Colonic mucosa (tissue), 4 donors: ENCODE measurements around the gene KCNA10. TPM values are rescaled to one million over a fixed set of nuclear protein-coding genes. Genes with fewer than 3 reads are reported as not detected.

Experiments used
- DNase-seq: peaks from one replicate; pipeline ENCODE4 v3.0.0-alpha.2; 2020
- H3K27ac ChIP-seq: fragments of 200-600 bp; one replicate; pipeline ENCODE4 v1.8.0; 2021
- H3K27me3 ChIP-seq: fragments of 200-600 bp; one replicate; pipeline ENCODE4 v1.8.0; 2021
- H3K36me3 ChIP-seq: fragments of 200-600 bp; one replicate; pipeline ENCODE4 v1.8.0; 2021
- H3K4me1 ChIP-seq: fragments of 200-600 bp; one replicate; pipeline ENCODE4 v1.8.0; 2021; ENCODE audit warnings: mild to moderate bottlenecking
- H3K4me3 ChIP-seq: fragments of 200-600 bp; one replicate; pipeline ENCODE4 v1.8.0; 2021
- H3K9ac ChIP-seq, 2 donors: one replicate each; pipeline ENCODE4 v1.7.0; 2013; ENCODE audit warnings: control low read depth in 2 of 2, low read depth in 2 of 2, low read length in 2 of 2
- H3K9me3 ChIP-seq: fragments of 200-600 bp; one replicate; pipeline ENCODE4 v1.8.0; 2021
- intact Hi-C: fragments of 100-400 bp; cut with DNase I; formaldehyde crosslinking; loops from one replicate; pipeline ENCODE4 v1.14.1; 2022
- total RNA-seq, 2 donors: library from RNA; stranded (reverse); fragmentation: NEBNext Ultra II Directional in 1 of 2; extraction: Animal tissue kit (Norgen Biotek cat#: 25700) in 1 of 2; gene quantifications; one replicate each; pipeline ENCODE4 v1.2.1, GENCODE V29; 2021
- TF ChIP-seq, protein P1 (sequence below): fragments of 200-600 bp; IDR thresholded peaks from one replicate; pipeline ENCODE4 v1.8.0; 2022; ENCODE audit warnings: antibody characterized with exemption, mild to moderate bottlenecking
- donor health status: healthy.
- donor health status: DM: no; HTN: no; CAD: no.
- donor health status: DM: no; HTN: no; CAD: no.

The KCNA10 gene
- total RNA-seq, 2 donors from 2014 or later: not detected

DNA sequence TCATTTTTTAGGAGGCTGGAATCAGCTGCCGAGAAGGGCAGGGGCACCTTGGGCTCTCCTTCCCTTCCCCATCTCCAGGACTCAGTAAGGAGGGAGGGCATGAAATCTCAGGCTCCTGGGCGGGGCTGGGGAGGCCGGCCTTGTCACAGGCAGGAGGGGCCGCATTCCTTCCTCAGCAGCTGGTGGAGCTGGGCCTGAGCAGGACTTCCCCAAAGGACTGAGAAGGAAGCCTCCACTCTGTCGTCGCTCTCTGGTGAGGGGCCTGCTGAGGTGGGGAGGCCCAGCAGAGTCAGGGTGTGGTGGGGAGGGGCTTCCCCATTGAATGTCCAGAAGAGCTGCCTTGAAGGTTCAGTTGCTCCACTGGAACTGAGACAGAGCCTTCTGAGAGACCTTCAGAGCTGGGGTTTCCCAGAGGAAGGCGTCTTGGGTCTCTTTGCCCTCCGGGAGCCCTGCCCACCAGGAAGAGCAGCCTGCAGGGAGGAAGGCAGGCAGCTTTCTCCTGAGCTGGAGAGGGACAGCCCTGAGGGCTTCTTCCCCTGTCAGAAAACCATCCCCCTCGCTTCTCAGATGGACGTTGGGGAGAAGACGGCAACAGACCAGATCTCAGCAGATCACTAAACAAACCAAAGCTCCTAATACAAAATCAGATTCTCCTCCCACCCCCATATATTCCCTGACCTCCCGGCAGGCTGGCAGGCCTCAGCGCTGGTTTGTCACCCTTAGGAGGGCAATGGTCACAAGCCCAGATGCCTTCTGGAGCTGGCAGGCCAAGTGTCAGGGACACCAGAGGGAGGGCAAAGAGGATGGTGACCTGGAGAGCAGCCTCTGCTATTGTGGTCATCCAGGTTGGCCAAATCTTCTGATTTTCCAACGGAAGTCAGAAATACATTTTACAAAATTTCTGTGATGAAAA, 10.7 kb downstream of the KCNA10 start:
- Histone ChIP-seq H3K4me1 (no peaks in the 10 kb centered on the region), H3K27ac (no peak overlapping the region), H3K9ac (no peak overlapping the region), H3K9me3 (no peaks in the 10 kb centered on the region), H3K27me3 (no peaks in the 10 kb centered on the region), H3K4me3 (no peak overlapping the region), H3K36me3 (no peaks in the 10 kb centered on the region)
- peak; percentile 27 for DNase-seq
- TF ChIP-seq, protein P1, sequence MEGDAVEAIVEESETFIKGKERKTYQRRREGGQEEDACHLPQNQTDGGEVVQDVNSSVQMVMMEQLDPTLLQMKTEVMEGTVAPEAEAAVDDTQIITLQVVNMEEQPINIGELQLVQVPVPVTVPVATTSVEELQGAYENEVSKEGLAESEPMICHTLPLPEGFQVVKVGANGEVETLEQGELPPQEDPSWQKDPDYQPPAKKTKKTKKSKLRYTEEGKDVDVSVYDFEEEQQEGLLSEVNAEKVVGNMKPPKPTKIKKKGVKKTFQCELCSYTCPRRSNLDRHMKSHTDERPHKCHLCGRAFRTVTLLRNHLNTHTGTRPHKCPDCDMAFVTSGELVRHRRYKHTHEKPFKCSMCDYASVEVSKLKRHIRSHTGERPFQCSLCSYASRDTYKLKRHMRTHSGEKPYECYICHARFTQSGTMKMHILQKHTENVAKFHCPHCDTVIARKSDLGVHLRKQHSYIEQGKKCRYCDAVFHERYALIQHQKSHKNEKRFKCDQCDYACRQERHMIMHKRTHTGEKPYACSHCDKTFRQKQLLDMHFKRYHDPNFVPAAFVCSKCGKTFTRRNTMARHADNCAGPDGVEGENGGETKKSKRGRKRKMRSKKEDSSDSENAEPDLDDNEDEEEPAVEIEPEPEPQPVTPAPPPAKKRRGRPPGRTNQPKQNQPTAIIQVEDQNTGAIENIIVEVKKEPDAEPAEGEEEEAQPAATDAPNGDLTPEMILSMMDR: no peak
- intact Hi-C loops: no loop called here

DNA sequence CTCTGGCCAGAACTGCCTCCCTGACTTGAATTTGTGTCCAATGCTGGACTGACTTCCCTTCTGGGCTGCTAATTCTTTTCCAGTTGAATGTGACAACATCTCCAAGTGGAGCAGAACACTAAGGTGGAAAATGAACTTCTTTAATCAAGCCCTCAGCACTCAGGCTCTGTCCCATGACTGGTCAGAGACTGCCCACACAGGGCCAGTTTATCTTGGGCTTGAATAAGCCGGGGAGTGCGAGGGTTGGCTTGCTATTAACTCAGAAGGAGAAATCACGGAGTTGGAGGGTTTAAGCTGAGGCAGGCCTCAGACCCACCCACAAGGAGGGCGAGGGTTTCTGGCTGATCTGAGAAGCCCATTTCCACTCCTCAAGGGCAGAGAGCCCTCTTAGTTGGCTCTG, 12.4 kb downstream of the KCNA10 start:
- no peak overlapping the region for H3K9ac ChIP-seq
- no peaks in the 10 kb centered on the region for H3K36me3 ChIP-seq
- no peaks in the 10 kb centered on the region for H3K27me3 ChIP-seq
- intact Hi-C loops: no loop called here
- DNase-seq: no peak
- no peaks in the 10 kb centered on the region for H3K4me1 ChIP-seq
- no peak overlapping the region for H3K4me3 ChIP-seq
- H3K9me3 ChIP-seq: no peaks in the 10 kb centered on the region
- TF ChIP-seq, protein P1: no peak
- H3K27ac ChIP-seq: no peak overlapping the region

DNA sequence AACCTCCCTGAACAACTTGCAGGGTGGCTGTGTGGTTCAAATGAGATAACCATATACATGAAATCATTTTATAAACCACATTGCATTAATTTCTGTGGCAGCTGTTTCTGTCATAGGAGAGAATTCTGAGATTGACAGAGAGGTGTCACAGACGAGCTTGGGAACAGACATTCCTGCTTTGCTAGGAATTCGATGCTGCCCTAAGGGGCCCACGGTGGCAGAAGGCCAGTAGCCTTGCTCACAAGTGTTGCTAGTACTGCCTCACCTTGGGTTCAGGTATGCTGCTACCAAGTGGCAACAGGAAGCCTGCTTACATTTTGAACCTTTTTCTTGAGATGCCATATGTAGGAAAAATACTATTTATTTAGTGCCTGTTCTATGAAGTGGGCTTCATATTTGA, 13.4 kb downstream of the KCNA10 start:
- H3K4me1 ChIP-seq: no peaks in the 10 kb centered on the region
- H3K27ac ChIP-seq: no peak overlapping the region
- intact Hi-C loops: no loop called here
- H3K27me3 ChIP-seq: no peaks in the 10 kb centered on the region
- no peaks in the 10 kb centered on the region for H3K9me3 ChIP-seq
- H3K9ac ChIP-seq: no peak overlapping the region
- TF ChIP-seq, protein P1: no peak
- DNase-seq: no peak
- H3K36me3 ChIP-seq: no peaks in the 10 kb centered on the region
- no peak overlapping the region for H3K4me3 ChIP-seq

DNA sequence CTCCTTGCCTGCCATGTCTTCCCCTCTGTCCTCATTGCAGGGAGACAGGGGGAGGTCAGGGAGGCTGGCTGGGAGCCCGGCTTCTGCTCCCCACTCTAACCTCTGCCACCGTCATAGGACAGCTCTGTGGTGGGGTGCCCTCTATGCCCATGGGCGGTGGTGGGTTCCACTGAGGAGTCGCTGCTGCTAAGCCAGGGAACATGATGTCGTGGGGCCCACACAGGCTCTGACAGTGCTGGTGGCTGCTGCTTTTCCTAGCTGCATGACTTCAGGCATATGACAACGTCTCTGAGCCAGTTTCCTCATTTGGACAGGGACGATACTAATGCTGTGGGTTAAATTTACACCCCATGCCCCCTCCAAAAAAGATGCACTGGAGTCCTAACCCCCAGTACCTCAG, 14.7 kb downstream of the KCNA10 start:
- DNase-seq: no peak
- Histone ChIP-seq H3K9ac (no peak overlapping the region), H3K9me3 (no peaks in the 10 kb centered on the region), H3K27me3 (no peaks in the 10 kb centered on the region), H3K36me3 (no peaks in the 10 kb centered on the region), H3K4me1 (no peaks in the 10 kb centered on the region), H3K27ac (no peak overlapping the region), H3K4me3 (no peak overlapping the region)
- intact Hi-C loops: no loop called here
- TF ChIP-seq, protein P1: no peak

DNA sequence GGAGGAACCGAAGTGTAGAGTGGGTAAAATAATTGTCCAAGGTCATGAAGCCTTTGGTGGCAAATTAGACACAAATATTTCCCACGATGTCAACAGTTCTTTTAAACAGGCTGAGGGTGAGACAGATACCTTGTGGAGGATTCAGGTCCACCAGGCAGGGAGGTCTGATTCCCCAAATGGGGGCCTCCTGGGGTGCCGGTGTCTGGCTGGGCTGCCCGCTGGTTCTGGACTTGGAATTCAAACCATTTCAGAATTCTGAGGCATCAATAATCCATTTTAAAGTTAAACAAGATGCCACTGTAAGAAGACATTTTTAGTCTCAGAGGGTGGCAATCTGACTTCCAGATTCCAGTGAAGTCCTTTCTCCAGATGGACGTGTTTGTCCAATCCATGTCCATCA, 15.5 kb downstream of the KCNA10 start:
- H3K4me3 ChIP-seq: no peak overlapping the region
- H3K9me3 ChIP-seq: no peaks in the 10 kb centered on the region
- H3K36me3 ChIP-seq: no peaks in the 10 kb centered on the region
- no peak overlapping the region for H3K9ac ChIP-seq
- intact Hi-C loops: no loop called here
- no peaks in the 10 kb centered on the region for H3K4me1 ChIP-seq
- TF ChIP-seq, protein P1: no peak
- DNase-seq: no peak
- no peak overlapping the region for H3K27ac ChIP-seq
- H3K27me3 ChIP-seq: no peaks in the 10 kb centered on the region
